HG03108 (cell line): ENCODE results near the gene TDRD12.
"Not testable (repeated sequence)": the region's sequence is repeated elsewhere in the genome, so short reads cannot be mapped to it uniquely, and the experiment has no call there.

Experiments
- ATAC-seq: cut with Tn5 transposase; IDR thresholded peaks from one replicate; pipeline ENCODE4 v1.9.1; 2021; ENCODE audit warnings: moderate library complexity; ENCODE audit not compliant: unreplicated experiment

Gene TDRD12

DNA sequence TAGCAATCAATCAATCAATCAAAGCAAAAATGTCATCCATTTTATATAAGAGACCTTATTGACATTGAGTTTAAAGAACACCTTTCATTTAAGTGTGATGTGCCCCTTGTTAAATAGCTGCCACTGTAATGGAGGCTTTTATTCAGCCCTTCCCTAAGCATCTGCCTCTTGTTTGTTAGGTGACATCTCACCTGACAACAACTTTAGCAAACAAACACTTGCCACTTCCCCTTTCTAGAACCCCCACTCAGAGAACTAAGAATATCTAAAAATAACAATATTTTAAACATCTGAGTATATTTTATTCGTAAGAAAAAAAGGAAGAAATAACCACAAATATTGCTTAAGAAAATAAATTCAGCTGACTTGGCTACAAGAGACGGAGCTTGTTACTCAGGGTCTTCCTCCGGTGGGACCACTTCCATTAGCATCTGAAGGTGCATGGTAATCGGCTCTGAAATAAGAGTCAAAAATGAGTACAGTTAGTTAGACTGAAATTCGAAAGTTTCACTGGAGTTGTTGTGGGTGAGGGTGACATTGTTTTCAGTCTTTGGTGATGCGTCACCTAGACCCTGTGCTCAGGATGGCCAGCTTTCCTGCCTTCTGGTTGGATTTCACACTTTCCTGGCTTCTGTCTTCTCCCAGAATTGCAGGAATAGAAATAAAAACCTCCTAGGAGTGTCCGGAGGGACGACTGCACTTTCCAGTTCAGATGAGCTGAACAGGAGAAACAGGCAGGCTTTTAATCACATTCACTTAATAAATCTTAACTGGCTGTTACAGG is 110.9 kb downstream of the TDRD12 start:
- no peak for ATAC-seq

DNA sequence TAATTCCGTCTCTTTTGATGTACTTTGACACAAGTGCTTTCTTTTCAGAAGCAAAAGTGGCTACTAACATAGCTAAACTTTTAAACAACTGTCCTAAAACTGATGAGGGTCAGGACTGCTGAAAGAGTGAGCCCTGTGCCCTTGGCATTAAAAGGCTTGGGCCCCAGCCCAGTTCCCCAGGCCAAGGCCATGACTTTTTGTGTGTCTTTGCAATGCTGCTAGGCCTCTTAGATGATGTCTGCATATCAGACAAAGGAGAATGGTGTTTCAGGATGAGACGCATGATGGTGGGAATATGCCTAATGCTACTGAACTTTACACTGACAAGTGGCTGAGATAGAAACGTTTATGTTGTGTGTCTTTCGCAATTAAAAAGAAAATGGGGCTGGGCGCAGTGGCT is 112.0 kb downstream of the TDRD12 start:
- no peak for ATAC-seq

DNA sequence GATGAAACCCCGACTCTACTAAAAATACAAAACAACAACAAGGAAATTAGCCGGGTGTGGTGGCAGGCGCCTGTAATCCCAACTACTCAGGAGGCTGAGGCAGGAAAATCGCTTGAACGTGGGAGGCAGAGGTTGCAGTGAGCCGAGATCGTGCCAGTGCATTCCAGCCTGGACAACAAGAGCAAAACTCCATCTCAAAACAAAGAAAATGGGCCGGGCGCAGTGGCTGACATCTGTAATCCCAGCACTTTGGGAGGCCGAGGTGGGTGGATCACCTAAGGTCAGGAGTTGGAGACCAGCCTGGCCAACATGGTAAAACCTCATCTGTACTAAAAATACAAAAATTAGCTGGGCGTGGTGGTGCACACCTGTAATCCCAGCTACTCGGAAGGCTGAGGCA is 112.5 kb downstream of the TDRD12 start:
- not testable (repeated sequence) for ATAC-seq

GRCh38 chr19:32832825-32833224 is 113.3 kb downstream of the TDRD12 start:
- not testable (repeated sequence) for ATAC-seq

GRCh38 chr19:32833388-32833787 is 113.8 kb downstream of the TDRD12 start:
- ATAC-seq = not testable (repeated sequence)

DNA sequence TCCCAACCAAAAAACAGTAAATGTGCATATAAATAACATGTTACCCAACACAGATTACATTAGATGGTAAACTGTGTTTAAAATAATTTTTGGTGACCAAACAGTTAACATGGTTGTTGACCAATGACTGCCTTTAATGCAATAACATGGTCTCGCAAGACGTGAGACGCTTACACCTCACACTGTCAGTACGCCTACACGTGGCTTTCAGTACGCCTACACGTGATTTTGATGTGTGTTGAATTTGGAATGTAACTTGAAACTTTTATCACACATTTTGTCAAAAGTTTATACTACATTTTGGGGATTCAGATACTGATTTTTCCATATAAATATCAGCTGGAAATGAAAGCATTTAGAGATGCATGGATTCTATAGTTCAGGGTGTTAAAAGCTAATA is 118.0 kb downstream of the TDRD12 start:
- ATAC-seq = no peak

DNA sequence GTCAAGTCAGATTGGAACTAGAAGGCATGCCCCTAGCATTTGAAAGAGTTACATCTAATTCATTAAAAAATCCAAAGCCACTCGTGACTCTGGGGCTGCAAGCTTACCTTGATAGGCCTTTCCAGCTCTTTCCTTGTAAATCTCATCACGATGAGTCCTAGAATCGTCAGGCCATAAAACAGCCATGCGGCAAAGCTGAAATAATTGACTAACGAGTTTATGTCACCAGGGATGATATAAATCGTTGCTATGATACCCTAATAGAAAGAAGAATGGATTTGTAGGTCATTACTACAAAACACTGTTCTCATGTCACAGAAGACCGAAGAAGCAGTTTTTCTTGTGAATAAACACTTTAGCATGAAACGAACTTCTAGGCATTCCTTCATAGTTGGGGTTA is 122.5 kb downstream of the TDRD12 start:
- no peak for ATAC-seq

- no peak for ATAC-seq
Observed at GRCh38 chr19:32843716-32844245, 124.2 kb downstream of the TDRD12 start.

GRCh38 chr19:32848035-32848434 is 128.5 kb downstream of the TDRD12 start:
- ATAC-seq = not testable (repeated sequence)

DNA sequence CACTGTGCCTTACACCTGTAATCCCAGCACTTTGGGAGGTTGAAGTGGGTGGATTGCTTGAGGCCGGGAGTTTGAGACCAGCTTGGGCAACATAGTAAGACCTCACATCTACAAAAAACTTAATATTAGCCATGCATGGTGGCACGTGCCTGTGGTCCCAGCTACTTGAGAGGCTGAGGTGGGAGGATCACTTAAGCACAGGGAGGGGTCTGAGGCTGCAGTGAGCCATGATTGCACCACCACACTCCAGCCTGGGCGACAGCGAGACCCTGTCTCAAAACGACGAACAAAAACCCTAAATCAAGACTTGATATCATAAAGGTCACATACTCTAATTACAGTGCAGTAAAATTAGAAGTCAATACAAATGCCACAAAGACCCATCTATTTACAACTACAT is 132.6 kb downstream of the TDRD12 start:
- no peak for ATAC-seq

GRCh38 chr19:32856818-32857217 is 137.3 kb downstream of the TDRD12 start:
- not testable (repeated sequence) for ATAC-seq

DNA sequence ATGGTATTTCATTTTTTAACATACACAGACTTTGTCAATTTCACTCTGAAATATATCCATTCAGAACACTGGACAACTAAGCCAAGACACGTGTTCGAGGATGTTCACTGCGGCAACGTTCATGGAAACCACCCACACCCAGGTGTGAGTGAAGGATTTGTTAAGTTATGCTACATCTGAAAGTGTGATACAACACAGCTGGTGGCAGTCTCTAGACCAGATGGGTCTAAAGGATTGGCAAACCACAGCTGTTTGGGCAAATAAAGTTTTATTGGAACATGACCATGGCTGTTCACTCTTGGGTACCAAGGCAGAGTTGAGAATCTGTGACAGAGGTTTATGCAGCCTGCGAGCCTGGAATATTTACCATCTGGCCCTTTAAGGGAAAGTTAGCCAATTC is 138.0 kb downstream of the TDRD12 start:
- ATAC-seq = no peak

- ATAC-seq = no peak
Observed at GRCh38 chr19:32858155-32858554, 138.6 kb downstream of the TDRD12 start.

GRCh38 chr19:32858559-32858958 is 139.0 kb downstream of the TDRD12 start:
- no peak for ATAC-seq

DNA sequence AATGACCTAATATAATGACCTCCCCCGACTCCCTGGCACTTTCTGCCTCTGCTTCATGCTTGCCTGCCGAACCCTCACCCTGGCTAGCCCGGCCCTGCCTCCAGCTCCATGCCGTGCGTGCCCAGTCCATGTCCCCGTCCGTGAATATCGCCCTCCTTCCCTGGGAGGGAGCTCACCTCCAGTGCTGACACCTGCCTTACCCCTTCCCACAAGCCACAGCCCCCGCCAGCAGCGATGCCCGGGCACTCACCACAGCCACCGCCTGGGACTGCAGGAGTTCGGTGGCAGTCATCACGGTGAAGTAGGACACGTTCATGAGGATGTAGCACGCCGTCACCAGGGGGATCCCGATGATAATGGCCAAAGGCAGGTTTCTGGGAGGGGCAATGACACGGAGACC is 140.0 kb downstream of the TDRD12 start:
- no peak for ATAC-seq

DNA sequence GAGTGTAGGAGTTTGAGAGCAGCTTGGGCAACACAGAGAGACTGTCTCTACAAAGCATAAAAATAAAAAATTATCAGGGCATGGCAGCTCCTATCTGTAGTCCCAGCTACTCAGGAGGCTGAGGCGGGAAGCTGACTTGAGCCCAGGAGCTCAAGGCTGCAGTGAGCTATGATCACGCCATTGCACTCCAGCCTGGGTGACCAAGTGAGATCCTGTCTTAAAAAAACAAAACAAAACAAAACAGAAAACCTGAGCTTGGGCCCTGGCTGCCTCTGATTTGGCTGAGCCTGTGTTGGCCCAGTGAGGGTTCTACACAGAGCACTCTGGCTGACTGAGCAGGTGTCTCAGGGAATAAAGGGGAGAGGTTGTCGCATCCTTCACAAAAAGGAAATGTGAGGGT is 142.0 kb downstream of the TDRD12 start:
- no peak for ATAC-seq

GRCh38 chr19:32862173-32862572 is 142.6 kb downstream of the TDRD12 start:
- ATAC-seq = no peak

DNA sequence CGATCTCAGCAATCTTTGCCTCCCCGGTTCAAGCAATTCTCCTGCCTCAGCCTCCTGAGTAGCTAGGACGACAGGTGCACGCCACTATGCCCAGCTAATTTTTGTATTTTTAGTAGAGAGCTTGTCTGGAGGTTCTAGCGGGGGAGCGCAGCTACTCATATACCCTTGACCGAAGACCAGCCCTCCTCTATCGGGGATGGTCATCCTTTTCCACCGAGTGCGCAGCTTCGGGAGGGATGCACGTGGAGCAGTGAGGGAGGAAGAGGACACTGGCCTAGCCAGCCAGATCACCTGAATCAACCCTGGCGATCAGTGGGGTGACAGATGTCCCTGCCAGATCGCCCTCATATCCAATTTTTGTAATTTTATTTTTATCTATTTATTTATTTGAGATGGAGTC is 143.2 kb downstream of the TDRD12 start:
- no peak for ATAC-seq

- no peak for ATAC-seq
Observed at GRCh38 chr19:32863301-32863700, 143.7 kb downstream of the TDRD12 start.

DNA sequence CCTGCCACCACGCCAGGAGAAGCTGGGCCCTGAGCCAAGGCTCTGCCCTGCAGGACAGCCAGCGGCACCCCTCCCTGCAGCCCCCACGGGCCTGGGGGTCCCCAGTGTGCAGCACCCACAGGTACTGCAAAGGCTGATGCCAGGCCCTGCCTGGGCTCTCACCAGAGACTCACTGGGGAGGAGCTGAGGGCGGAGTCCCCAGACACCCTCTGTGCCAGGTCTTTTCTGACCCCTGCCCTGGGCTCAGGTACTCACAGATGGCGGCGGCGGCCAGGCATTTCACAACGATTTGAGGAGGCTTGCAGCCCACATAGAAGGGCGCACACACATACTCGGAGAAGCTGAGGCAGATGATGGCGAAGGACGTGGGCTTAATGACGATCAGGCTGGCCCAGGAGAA is 144.3 kb downstream of the TDRD12 start:
- ATAC-seq = no peak

DNA sequence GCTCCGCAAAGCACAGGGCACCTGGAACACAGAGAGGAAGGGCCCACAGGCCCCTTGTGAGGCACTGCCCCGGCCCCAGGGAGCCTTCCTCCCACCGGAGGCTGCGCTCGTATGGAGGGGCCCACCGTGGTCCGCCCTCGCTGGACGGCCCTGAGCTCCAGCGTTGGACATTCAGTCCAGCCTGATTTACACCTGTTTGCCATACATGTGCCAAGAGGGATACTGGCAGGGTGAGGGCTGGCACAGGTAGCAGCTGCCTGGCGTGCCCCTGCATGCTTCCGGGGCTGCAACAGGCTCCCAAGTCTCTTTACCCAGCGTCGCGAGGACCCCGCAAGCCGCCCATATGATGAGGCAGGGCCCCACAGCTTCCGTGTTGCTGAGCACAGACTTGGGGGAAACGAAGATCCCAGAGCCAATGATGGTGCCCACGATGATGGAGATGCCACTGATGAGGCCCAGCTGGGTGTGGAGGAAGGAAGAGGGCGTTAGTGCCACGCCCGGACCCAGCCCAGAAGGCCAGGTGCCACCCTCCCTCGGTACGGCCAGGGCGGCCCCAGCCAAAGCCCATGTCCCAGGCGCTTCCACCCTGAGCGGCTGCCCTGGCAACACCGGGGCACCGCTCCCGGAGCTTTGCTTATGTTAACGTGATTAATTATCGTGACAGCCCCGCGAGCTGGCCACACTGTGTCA is 144.9 kb downstream of the TDRD12 start:
- no peak for ATAC-seq

- ATAC-seq = no peak
Observed at GRCh38 chr19:32865326-32865725, 145.8 kb downstream of the TDRD12 start.
